ENCODE results near the gene TPI1.

The TPI1 gene

DNA sequence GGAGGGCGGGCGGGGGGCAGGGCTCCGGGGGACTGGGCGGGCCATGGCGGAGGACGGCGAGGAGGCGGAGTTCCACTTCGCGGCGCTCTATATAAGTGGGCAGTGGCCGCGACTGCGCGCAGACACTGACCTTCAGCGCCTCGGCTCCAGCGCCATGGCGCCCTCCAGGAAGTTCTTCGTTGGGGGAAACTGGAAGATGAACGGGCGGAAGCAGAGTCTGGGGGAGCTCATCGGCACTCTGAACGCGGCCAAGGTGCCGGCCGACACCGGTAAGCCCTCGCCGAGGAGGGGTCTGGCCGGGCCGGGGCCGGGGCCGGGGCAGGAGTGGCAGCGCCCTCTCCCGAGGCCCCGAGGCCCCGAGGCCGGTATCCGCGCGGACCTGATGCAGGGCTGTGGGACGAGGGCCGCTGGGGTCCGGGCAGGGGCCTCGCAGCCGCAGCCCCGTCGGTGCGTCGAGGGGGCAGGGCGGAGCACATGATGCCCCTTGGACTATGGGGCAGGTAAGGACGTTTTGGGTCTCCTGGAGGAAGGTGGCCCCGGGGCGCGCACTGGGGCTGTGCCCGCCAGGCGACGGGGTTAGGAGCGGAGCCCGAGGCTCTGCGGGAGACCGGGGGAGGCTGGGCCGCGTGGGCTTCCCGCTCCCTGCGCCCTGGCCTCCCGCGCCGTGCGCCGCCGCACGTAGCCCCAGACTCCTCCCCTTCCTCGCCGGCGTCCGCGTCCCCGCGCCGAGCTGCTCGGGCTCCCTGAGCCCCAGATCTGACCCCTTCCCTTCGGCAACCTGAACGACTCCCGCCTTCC, at the start of gene TPI1:
TSS of gene TPI1 (plus strand) at position 119 of the 798 bp plus-strand sequence. CDS start at position 155, 36 bp downstream.
- peak; percentile 76 for DNase-seq

DNA sequence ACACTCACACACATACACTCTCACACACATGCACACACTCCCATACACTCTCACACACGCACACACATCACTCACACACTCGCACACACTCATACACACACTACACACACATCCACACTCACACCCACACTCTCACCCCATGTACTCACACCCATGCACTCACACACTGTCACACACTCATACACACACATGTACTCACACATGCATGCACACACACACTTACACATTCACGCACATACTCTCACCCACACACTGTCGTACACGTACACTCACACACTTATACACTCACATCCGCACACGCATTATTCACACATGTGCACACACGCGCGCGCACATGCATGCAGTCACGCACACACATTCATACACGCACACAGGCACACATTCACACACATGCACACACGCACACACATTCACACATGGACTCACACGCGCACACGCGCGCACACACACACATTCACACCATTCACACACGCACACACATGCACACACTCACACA, 49.6 kb upstream of the TPI1 start:
- no peak for DNase-seq

DNA sequence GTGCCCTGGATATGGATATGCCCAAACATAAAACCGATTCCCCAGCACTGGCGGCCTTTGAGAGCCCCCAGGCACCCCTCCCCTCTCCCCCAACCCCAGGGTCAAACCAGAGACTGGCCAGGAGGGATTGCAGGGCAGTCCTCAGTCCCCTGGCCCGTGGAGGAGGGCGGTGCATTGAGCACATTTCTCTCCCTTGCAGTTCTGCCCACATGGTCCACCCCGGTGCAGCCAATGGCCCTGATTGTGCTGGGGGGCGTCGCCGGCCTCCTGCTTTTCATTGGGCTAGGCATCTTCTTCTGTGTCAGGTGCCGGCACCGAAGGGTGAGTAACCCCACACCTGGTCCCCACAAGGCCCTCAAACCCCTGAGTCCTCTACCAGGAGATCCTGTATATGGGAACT, 49.1 kb upstream of the TPI1 start:
- DNase-seq = no peak

DNA sequence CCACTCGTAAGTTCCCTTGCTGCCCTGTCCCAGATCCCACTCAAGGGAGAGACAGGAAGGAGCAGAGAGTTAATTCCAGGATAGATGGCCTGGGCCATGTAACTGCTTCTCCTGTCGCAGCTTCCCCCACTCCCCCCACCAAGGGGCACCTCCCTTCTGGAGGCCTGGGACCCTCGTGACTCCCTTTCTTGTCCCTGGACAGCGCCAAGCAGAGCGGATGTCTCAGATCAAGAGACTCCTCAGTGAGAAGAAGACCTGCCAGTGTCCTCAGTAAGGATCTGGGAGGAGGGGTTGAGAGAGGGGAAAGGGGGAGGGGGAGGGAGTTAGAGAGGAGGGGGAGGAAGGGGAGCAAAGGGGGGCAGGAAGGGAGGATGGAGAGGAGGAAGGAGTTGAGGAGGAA, 48.7 kb upstream of the TPI1 start:
- no peak for DNase-seq

DNA sequence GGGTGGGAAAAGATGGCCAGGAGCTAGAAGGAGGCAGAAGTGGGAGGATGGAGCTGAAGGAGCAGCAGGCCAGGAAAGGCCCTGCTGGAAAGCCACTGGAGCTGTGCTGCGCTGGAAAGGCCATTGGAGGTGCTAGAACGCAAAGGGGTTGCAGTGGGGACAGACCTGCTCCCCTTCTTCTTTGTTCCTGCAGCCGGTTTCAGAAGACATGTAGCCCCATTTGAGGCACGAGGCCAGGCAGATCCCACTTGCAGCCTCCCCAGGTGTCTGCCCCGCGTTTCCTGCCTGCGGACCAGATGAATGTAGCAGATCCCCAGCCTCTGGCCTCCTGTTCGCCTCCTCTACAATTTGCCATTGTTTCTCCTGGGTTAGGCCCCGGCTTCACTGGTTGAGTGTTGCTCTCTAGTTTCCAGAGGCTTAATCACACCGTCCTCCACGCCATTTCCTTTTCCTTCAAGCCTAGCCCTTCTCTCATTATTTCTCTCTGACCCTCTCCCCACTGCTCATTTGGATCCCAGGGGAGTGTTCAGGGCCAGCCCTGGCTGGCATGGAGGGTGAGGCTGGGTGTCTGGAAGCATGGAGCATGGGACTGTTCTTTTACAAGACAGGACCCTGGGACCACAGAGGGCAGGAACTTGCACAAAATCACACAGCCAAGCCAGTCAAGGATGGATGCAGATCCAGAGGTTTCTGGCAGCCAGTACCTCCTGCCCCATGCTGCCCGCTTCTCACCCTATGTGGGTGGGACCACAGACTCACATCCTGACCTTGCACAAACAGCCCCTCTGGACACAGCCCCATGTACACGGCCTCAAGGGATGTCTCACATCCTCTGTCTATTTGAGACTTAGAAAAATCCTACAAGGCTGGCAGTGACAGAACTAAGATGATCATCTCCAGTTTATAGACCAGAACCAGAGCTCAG, 48.0 kb upstream of the TPI1 start:
- DNase-seq = no peak

DNA sequence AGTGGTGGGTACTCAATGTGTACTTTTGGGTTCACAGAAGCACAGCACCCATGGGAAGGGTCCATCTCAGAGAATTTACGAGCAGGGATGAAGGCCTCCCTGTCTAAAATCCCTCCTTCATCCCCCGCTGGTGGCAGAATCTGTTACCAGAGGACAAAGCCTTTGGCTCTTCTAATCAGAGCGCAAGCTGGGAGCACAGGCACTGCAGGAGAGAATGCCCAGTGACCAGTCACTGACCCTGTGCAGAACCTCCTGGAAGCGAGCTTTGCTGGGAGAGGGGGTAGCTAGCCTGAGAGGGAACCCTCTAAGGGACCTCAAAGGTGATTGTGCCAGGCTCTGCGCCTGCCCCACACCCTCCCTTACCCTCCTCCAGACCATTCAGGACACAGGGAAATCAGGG, 47.2 kb upstream of the TPI1 start:
- DNase-seq = no peak

DNA sequence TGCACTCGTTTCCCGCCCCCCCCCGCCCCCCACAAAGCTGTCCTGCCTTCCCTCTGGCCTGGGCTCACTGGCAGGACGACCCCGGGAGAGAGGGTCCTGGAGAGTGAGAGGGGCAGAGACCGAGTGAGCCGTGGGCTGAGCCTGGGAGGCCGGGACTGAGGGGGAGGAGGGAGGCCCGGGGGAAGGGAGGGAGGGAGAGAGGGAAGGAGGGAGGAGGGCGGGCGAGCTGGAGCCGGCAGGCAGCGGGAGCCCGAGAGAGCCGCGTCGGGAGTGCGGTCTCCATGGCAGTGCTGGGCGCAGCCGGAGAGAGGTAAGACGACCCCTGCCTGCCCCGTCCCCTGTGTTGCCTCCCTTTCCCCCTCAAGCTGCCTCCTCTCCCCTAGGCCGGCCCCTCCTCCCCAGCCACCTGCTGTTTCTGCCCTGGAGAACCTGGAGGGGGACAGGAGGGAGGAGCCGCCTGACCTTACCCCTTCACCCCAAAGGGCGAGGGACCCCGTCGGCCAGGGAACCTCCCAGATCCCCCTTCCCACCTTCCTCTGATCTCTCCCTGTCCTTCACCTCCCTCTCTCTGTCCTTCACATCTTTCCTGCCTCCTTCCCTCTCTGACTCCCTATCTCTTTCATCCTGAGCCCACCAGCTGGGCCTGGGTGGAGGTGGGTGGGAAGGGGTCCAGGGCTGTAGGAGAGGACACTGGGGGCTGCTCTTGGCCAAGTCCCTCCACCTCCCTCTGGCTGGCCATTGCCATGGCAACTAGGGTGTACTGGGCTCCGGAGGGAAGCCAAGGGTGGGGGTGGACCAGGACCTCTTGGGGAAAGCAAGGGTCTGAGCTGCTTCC, 45.5 kb upstream of the TPI1 start, which contains the start of gene GPR162:
TSS of gene GPR162 (plus strand) at position 231 of the 835 bp plus-strand sequence. CDS start 2,078 bp downstream, outside the sequence.
- peak; percentile 56 for DNase-seq

DNA sequence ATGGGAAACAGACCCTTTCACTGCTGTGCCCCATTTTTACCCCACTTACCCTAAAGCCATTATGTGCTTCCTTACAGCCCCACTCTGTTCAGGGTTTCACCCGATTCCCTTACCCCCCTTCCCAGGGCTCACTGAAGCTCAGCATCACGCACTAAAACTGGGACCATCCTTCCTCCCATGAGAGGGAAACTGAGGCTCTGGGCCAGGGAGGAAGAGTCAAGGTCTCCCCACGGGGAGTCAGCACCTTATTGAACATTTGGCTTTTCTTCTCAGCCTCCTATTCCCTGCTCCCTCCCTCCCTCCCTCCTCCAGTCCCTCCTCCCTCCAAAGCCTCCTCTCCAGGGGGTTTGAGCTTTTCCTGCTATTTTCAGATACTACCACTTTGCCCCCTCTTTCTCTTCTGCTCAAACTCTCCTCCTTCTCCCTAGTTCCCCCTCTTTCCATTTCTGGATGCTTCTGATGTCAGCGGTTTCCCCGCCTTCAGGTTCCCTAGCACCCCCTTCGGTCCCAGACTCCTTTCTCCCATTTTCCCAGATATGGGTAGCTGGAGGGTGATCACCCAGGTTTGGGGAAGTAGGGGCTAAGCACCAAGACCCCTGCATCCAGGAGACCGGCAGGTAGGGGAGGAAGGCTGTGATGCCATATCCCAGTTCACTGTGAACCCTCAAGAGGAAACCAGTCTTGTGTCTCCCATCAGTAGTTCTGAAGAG, 44.8 kb upstream of the TPI1 start:
- no peak for DNase-seq

DNA sequence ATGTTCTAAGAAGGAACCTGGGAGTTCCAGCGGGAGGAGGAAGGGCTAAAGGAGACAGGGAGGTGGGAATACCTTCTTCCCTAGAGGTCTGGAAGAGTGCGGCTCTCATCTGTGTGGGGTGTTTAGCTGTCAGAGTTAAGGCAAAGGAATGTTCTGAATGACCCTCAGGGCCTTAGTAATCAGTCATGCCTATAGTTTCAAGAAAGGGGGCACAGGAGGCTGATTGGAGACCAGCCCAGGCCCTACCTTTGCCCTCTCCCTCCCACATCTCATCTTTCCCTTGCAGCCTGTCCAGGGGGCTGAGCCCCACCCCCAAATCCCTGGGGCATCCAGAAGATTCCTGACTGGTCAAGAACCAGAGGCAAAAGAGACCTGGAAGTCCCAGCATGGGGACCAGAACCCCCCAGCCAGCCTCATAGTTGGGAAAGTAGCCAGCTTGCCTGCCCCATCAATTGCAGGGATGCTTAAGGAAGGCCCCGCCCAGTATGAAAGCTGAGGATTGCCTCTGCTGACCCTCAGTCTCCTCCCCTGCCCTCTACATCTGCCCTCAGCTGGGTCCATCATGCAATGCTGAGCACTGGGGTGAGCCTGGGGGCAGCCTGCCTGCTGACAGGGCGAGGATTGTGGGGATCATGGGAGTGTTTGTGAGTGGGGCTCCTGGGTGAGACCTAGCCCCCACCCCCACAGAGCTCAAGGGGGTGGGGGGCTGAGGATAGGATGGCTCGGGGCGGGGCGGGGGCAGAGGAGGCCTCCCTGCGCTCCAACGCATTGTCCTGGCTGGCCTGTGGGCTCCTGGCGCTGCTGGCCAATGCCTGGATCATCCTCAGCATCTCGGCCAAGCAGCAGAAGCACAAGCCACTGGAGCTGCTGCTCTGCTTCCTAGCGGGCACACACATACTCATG, 43.9 kb upstream of the TPI1 start:
- no peak for DNase-seq

DNA sequence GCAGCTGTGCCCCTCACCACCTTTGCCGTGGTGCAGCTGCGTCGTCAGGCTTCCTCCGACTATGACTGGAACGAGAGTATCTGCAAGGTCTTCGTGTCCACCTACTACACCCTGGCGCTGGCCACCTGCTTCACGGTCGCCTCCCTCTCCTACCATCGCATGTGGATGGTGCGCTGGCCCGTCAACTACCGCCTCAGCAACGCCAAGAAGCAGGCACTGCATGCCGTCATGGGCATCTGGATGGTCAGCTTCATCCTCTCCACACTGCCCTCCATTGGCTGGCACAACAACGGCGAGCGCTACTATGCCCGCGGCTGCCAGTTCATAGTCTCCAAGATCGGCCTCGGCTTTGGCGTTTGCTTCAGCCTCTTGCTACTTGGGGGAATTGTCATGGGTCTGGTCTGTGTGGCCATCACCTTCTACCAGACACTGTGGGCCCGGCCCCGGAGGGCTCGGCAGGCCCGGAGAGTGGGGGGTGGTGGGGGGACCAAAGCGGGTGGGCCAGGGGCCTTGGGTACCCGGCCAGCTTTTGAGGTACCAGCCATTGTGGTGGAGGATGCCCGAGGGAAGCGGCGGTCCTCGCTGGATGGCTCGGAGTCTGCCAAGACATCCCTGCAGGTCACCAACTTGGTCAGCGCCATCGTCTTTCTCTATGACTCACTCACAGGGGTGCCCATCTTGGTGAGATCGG, 43.1 kb upstream of the TPI1 start:
- DNase-seq = no peak

DNA sequence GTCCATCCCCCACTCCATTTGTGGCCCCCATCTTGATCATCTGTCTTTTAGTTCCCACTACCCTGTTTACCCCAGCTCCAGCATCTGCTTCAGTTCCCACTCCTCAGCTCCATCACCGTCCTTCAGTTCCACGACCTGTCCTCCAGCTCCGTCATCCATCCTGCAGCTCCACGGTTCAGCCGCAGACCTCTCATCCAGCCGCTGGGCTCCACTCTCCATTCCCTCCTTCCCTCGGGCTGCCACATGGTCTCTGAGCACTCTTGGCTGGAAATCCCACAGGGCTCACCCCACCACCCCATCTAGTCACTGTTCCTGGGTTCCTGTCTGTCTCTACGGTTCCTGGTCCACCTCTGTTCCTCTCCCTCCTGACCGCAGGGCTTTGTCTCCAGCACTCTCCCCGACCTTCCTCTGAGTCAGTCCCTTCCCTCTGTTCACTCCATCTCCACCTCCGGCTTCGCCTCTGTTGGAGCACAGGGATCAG, 42.4 kb upstream of the TPI1 start:
- no peak for DNase-seq

DNA sequence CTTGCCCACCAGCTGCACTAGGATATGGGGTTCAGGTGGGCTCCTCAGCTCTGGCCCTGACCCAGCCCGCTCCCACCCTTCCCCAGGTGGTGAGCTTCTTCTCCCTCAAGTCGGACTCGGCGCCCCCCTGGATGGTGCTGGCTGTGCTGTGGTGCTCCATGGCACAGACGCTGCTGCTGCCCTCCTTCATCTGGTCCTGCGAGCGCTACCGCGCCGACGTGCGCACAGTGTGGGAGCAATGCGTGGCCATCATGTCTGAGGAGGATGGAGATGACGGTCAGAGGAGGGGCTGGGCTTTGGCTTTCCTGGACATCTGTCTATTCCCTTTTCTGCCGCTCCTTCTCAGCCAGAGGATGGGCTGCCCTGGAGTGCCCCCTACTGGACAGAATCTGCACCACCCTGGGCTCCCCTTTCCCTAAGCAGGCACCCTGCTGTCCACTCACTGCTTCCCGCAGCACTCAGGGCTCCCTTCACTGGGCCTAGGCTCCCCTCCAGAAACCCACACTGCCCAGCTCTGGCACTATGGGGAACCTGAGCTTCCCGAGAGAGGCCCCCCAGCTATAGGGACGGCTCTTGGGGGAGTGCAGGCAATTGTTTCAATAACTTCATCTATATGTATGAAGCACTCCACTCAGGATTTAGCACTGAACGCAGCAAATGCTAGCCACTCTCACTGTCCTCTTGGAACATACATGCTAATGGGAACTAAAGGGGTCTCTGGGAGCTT, 41.8 kb upstream of the TPI1 start:
- DNase-seq = peak; percentile 64

DNA sequence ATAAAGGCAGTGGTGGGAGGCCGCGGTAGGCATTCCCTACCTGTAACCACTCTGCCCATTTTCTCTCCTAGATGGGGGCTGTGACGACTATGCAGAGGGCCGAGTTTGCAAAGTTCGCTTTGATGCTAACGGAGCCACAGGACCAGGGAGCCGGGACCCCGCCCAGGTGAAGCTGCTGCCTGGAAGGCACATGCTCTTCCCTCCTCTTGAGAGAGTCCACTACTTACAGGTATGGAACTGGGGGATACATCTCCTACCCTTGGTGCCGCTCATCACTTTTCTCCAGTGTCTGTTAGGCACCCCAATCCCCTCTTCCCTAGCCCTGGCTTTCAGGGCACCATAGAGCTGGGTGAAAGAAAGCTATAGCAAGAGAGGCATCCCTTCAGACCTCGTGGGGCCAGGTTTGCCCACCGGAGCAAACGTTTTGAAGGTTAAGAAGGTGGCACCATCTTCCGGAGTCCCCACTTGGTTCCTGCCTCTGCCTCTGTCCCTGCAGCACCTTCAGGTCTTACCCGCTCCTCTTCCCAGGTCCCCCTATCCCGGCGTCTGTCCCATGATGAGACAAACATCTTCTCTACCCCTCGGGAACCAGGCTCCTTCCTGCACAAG, 41.1 kb upstream of the TPI1 start:
- no peak for DNase-seq

DNA sequence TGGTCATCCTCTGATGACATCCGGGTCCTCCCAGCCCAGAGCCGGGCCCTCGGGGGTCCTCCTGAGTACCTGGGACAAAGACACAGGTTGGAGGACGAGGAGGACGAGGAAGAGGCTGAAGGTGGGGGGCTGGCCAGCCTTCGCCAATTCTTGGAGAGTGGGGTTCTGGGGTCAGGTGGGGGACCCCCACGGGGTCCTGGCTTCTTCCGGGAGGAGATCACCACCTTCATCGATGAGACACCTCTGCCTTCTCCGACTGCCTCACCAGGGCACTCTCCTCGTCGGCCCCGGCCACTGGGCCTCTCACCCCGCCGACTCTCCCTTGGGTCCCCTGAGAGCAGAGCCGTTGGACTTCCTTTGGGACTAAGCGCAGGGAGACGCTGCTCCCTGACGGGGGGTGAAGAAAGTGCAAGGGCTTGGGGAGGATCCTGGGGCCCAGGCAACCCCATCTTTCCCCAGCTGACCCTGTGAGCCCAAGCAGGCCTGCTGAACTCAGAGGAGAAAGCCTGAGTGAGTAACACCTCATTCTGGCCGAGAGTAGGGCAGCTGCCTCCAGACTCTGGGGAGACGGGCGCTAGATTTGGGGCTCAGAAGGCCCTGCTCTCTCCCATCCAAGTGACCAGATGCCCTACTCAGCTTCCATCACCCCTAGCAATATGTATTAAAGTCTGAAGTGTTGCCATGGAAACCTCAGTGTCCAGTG, 40.4 kb upstream of the TPI1 start:
- no peak for DNase-seq

DNA sequence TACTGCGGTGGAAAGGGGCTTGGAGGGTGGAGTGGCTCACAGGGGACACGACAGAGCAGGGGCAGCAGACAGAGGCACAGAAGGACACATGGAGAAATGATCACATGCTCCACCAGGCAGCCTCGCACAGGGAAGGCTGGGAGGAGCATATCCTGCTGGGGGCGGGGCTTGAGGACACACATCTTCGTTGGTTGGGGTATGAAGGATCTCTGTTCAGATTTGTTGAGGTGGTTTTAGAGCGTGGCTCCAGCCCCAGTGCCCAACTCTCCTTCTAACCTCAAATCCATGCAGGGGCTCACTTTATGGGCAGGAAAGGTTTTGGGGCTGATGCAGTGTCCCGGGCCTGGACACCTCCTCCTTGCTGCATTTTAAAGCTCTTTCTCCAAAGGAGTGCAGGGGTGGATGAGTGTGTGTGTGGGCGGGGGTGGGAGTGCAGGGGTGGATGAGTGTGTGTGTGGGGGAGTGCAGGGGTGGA, 39.9 kb upstream of the TPI1 start:
- peak; percentile 58 for DNase-seq

DNA sequence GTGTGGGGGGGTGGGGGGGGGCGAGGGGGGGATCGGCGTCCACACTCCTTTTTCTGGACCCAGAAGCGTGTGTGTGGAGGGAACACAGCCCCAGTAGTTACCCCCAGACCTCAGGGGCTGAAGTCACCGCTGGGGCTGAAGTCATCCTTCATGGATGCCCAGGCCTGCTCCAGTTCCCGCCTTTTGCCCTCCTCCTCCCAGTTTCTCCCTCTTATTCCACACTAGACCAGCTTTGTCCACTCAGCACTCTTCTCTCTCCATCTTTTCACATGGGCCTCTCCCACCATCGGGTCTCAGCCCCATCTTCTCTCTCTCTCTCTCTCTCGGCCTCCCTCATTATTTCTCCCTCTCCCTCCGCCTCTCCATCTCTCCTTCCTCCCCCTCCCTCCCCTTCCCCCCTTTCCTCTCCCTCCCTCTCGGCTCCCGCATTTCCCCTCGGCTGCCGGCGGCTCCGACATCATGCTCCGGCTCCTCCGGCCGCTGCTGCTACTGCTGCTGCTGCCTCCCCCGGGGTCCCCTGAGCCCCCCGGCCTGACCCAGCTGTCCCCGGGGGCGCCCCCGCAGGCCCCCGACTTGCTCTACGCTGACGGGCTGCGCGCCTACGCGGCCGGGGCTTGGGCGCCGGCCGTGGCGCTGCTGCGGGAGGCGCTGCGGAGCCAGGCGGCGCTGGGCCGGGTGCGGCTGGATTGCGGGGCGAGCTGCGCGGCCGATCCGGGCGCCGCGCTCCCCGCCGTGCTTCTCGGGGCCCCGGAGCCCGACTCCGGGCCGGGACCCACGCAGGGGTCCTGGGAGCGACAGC, 39.1 kb upstream of the TPI1 start, which contains the start of gene P3H3:
TSS of gene P3H3 (plus strand) at position 426 of the 799 bp plus-strand sequence. CDS start at position 460, 34 bp downstream.
- no peak for DNase-seq

Data from NCI-H2107 (cell line).